Neural crest cell (in vitro differentiated cells): ENCODE results near the gene RAB40A. TPM values are rescaled to one million over a fixed set of nuclear protein-coding genes. Genes with fewer than 3 reads are reported as not detected.
"Not testable (repeated sequence)": the region's sequence is repeated elsewhere in the genome, so short reads cannot be mapped to it uniquely, and the experiment has no call there.

Experiments
- DNase-seq: peaks from one replicate; pipeline ENCODE4 v3.0.0; 2021; ENCODE audit warnings: low read depth, mixed read lengths, low spot score
- H3K27ac Mint-ChIP-seq: one replicate; pipeline ENCODE4 v1.8.0; 2021; ENCODE audit warnings: mild to moderate bottlenecking, mixed read lengths; ENCODE audit not compliant: unreplicated experiment
- H3K27me3 Mint-ChIP-seq: 2 replicates; pipeline ENCODE4 v1.8.0; 2021; ENCODE audit warnings: low read depth, mild to moderate bottlenecking, mixed read lengths
- H3K36me3 Mint-ChIP-seq: 2 replicates; pipeline ENCODE4 v1.8.0; 2021; ENCODE audit warnings: low read depth, mild to moderate bottlenecking, mixed read lengths
- H3K4me1 Mint-ChIP-seq: 2 replicates; pipeline ENCODE4 v1.8.0; 2021; ENCODE audit warnings: mixed read lengths
- H3K4me3 Mint-ChIP-seq: one replicate; pipeline ENCODE4 v1.8.0; 2021; ENCODE audit warnings: mild to moderate bottlenecking, mixed read lengths
- H3K9me3 Mint-ChIP-seq: 2 replicates; pipeline ENCODE4 v1.8.0; 2021; ENCODE audit warnings: mixed read lengths
- total RNA-seq: library from RNA; stranded (reverse); gene quantifications from 2 replicates; pipeline ENCODE4 v1.2.1, GENCODE V29; 2021
- TF ChIP-seq, protein P1 (sequence below): fragments of 200-600 bp; sonication (generic); conservative IDR thresholded peaks from 2 replicates; pipeline ENCODE4 v1.5.0; 2021; ENCODE audit warnings: antibody characterized with exemption, mild to moderate bottlenecking

RAB40A gene
- total RNA-seq, 1 donor from 2014 or later: 0.70 TPM

DNA sequence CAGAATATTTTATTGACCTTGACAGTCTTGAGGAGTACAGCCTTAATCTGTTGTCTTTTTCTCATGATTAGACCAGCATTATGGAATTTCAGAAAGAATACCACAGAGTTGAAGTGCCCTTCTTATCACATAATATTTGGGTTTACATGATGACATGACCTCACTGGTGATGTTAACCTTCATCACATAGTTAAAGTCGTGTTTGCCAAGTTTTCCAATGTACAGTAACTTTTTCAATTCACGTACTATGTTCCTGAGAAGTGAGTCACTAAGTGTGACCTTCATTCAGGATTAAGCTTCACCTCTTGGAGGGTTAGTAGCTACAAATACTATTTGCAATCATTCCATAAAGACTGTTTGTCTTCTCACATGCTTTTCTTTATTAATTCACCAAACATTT lies 52.1 kb downstream of the RAB40A start:
- Mint-ChIP-seq H3K9me3 (peaks cover 3% of the 10 kb centered on the region), H3K27ac (no peak overlapping the region), H3K4me3 (no peak overlapping the region), H3K36me3 (peaks cover 3% of the 10 kb centered on the region), H3K27me3 (no peaks in the 10 kb centered on the region), H3K4me1 (peaks cover 13% of the 10 kb centered on the region)
- DNase-seq: no peak
- TF ChIP-seq, protein P1, sequence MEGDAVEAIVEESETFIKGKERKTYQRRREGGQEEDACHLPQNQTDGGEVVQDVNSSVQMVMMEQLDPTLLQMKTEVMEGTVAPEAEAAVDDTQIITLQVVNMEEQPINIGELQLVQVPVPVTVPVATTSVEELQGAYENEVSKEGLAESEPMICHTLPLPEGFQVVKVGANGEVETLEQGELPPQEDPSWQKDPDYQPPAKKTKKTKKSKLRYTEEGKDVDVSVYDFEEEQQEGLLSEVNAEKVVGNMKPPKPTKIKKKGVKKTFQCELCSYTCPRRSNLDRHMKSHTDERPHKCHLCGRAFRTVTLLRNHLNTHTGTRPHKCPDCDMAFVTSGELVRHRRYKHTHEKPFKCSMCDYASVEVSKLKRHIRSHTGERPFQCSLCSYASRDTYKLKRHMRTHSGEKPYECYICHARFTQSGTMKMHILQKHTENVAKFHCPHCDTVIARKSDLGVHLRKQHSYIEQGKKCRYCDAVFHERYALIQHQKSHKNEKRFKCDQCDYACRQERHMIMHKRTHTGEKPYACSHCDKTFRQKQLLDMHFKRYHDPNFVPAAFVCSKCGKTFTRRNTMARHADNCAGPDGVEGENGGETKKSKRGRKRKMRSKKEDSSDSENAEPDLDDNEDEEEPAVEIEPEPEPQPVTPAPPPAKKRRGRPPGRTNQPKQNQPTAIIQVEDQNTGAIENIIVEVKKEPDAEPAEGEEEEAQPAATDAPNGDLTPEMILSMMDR: no peak

DNA sequence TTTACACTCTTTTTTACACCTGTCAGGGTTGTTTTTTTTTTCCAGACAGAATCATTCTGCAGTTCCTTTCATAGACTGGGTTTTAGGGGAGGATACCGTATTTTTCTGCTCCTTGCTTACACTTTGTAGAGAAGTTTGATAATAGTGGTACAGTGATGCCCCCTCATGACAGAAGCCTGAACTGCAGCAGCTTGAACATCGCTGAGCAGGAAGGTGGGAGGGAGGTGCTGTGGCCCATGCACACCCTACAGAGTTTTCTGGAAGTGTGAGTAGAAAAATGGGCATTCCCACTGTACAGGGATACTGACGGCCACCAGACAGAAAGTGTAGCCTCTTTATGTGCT lies 54.5 kb downstream of the RAB40A start:
- H3K27me3 Mint-ChIP-seq: no peaks in the 10 kb centered on the region
- H3K4me1 Mint-ChIP-seq: peaks cover 13% of the 10 kb centered on the region
- peaks cover 2% of the 10 kb centered on the region for H3K9me3 Mint-ChIP-seq
- DNase-seq: peak; percentile 66
- peak overlapping the region; percentile 57 for H3K27ac Mint-ChIP-seq
- peaks cover 4% of the 10 kb centered on the region for H3K36me3 Mint-ChIP-seq
- TF ChIP-seq, protein P1: peak; percentile 78
- H3K4me3 Mint-ChIP-seq: peak overlapping the region; percentile 54

- Mint-ChIP-seq H3K27ac (peak overlapping the region; percentile 57), H3K4me3 (peak overlapping the region; percentile 54), H3K9me3 (peaks cover 3% of the 10 kb centered on the region), H3K36me3 (peaks cover 8% of the 10 kb centered on the region), H3K4me1 (peaks cover 13% of the 10 kb centered on the region), H3K27me3 (no peaks in the 10 kb centered on the region)
- TF ChIP-seq, protein P1: peak; percentile 34
- peak; percentile 3 for DNase-seq
Measured at GRCh38 chrX:103464072-103464773, 55.1 kb downstream of the RAB40A start.

DNA sequence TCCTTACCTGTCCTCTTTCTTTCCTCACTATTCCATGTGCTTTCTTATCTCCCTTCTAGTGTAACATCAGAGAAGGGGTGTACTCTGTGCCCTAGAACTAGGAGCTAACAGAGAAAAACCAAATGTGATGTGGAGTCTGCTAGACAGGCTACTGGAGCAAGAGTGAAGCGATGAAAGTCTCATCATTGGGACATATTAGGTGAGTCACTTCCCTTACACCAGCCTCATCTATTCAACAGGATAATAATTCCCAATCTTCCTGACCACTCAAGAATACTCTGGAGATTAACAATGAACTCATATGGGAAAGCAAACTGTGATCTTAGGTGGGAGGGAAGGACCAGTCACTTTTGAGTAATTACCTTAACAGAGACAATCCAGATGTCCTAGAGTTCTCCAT lies 58.1 kb downstream of the RAB40A start:
- TF ChIP-seq, protein P1: no peak
- DNase-seq: no peak
- H3K27me3 Mint-ChIP-seq: no peaks in the 10 kb centered on the region
- H3K4me1 Mint-ChIP-seq: peaks cover 13% of the 10 kb centered on the region
- peaks cover 18% of the 10 kb centered on the region for H3K36me3 Mint-ChIP-seq
- peaks cover 5% of the 10 kb centered on the region for H3K9me3 Mint-ChIP-seq
- H3K27ac Mint-ChIP-seq: no peak overlapping the region
- H3K4me3 Mint-ChIP-seq: no peak overlapping the region

DNA sequence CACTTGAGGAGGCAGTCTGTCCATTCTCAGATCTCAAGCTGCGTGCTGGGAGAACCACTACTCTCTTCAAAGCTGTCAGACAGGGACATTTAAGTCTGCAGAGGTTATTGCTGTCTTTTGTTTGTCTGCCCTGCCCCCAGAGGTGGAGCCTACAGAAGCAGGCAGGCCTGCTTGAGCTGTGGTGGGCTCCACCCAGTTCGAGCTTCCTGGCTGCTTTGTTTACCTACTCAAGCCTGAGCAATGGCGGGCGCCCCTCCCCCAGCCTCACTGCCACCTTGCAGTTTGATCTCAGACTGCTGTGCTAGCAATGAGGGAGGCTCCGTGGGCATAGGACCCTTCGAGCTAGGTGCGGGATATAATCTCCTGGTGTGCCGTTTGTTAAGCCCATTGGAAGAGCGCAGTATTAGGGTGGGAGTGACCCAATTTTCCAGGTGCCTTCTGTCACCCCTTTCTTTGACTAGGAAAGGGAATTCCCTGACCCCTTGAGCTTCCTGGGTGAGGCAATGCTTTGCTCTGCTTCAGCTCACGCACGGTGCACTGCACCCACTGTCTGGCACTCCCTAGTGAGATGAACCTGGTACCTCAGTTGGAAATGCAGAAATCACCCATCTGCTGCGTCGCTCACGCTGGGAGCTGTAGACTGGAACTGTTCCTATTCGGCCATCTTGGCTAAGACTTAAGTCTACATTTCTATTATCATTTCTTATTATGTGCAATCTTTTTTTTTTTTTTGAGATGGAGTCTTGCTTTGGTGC lies 59.1 kb downstream of the RAB40A start:
- H3K4me3 Mint-ChIP-seq, DNase-seq, H3K27ac Mint-ChIP-seq, H3K27me3 Mint-ChIP-seq, H3K9me3 Mint-ChIP-seq: not testable (repeated sequence)
- Mint-ChIP-seq H3K36me3 (peaks cover 18% of the 10 kb centered on the region), H3K4me1 (peaks cover 13% of the 10 kb centered on the region)

DNA sequence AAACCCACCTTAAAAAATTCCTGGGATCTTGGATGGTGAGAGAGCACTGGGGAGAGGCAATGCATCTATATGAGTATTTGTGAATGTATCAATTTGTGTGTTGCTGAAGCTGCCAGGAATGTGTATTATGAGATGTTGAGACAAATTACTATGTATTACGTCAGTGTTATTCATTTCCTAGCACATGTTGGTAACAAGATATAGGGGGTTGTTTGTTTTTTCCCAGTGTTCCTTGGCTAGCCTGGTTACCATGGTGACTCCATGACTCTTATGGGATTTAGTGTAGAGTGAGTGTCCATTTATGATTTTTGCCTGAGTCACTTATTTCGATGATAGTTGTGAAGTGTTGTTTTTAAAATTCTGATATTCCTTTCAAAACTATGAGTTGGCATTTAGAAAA lies 65.6 kb downstream of the RAB40A start:
- TF ChIP-seq, protein P1: no peak
- Mint-ChIP-seq H3K4me3 (no peak overlapping the region), H3K4me1 (no peaks in the 10 kb centered on the region), H3K27ac (no peak overlapping the region), H3K9me3 (peaks cover 13% of the 10 kb centered on the region), H3K27me3 (no peaks in the 10 kb centered on the region), H3K36me3 (peaks cover 29% of the 10 kb centered on the region)
- DNase-seq: no peak
